ENCODE measurements around the gene PCDHAC2.
A peak's percentile ranks its signal among the peaks of the same experiment; 100 is the strongest.

PCDHAC2 gene

DNA sequence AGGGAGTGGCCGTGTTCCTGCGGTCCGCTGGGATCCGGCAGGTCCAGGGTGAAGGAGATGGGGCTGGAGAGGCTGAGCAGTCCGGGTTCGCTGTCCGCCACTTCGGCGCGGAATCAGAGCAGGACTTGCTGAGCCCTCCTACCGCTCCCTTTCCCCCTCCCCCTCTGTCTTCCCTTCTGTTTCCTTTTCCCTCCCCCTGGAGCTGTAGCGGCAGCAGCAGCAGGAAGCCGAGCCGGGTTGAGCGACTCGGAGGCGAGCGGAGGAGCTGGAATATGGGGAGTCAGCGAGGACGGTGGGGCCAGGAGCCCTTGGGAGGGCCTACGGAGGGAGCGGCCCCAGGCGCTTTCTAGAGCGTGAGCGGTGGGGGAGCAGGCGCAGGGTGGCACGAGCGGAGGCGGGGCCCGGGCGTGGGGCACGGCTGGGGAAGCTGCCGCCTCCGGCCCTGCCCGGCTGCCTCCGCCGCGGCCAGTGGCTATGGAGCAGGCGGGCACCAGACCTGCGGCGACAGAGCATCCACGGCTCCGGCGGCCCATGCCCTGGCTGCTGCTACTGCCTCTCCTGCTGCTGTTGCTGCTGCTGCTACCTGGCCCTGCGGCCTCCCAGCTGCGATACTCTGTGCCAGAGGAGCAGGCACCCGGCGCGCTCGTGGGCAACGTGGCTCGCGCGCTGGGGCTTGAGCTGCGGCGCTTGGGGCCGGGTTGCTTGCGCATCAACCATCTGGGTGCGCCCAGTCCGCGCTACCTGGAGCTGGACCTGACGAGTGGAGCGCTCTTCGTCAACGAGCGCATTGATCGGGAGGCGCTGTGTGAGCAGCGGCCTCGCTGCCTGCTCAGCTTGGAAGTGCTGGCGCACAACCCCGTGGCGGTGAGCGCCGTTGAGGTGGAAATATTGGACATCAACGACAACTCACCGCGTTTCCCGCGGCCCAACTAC is at the start of gene PCDHAC2:
TSS of gene PCDHAC2 (plus strand) at position 184 of the 933 bp plus-strand sequence. CDS start at position 475, 291 bp downstream.
- no peak within 1 kb of the TSS for H3K27ac Mint-ChIP-seq
- no peaks in the 10 kb centered on the region for H3K9me3 Mint-ChIP-seq
- peaks cover 53% of the 10 kb centered on the region for H3K27me3 Mint-ChIP-seq
- H3K4me3 Mint-ChIP-seq = no peak within 1 kb of the TSS
- no peaks in the 10 kb centered on the region for H3K4me1 Mint-ChIP-seq (ENCODE audit: low read depth)
- no peaks in the 10 kb centered on the region for H3K36me3 Mint-ChIP-seq (ENCODE audit: low read depth)

DNA sequence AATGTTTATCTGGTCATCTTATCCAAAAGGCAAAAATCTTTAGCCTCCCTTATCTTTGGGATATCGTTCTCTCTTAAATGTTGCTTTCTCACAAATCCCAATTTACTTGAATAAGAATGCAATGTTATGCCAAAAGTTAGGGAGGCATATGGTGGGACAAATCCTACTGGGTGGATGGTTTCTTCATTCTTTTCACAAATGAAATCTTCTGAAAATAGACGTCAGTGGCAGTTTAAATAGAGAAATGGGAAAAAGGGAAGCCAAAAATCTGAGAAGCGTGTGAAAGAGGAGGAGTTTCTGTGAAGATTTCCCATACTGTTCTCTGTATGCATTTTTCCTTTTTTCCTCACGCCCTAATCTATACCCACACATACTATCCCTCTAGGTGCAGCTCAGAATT is 42.7 kb upstream of the PCDHAC2 start:
- H3K9me3 Mint-ChIP-seq = peaks cover 3% of the 10 kb centered on the region
- peaks cover 6% of the 10 kb centered on the region for H3K4me1 Mint-ChIP-seq (ENCODE audit: low read depth)
- H3K4me3 Mint-ChIP-seq = no peak overlapping the region
- H3K27ac Mint-ChIP-seq = no peak overlapping the region
- H3K36me3 Mint-ChIP-seq (ENCODE audit: low read depth) = no peaks in the 10 kb centered on the region
- H3K27me3 Mint-ChIP-seq = peaks cover 53% of the 10 kb centered on the region

DNA sequence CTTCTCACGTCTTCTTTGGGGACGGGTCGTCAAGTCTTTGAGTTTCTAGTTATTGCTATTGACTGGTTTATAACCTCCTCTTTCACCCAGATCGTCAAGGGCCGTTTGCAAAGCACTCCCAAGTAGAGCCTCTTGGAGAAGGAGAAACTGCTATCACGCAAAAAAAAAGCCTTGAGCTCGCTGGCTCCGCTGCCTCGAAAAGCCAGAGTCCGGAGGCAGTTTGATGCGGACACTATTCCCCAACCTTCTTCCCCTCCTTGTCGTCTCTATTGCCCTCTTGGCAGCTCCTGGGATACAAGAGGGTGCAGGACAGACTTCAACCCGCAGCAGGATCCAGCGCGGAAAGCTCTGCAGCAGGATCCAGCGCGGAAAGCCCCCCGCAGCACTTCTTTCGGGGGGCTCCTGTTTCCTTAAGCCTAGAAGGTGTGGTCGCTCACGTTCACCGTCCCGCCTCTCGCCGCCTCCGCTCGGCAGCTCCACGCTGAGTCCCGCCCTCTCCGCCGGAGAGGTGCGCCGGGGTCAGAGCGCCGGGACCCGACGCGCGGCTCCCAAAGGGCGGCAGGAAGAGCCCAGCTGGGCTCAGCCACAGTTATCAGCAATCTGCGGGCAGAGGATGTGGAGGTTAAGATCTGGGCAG is 40.4 kb upstream of the PCDHAC2 start, which contains the start of gene PCDHAC1:
TSS of gene PCDHAC1 (plus strand) at position 494 of the 637 bp plus-strand sequence. CDS start 594 bp downstream, outside the sequence.
- H3K27ac Mint-ChIP-seq = no peak within 1 kb of the TSS
- no peaks in the 10 kb centered on the region for H3K36me3 Mint-ChIP-seq (ENCODE audit: low read depth)
- peaks cover 1% of the 10 kb centered on the region for H3K9me3 Mint-ChIP-seq
- H3K4me3 Mint-ChIP-seq = peak within 1 kb of the TSS; percentile 25
- H3K27me3 Mint-ChIP-seq = peaks cover 64% of the 10 kb centered on the region
- H3K4me1 Mint-ChIP-seq (ENCODE audit: low read depth) = peaks cover 6% of the 10 kb centered on the region

DNA sequence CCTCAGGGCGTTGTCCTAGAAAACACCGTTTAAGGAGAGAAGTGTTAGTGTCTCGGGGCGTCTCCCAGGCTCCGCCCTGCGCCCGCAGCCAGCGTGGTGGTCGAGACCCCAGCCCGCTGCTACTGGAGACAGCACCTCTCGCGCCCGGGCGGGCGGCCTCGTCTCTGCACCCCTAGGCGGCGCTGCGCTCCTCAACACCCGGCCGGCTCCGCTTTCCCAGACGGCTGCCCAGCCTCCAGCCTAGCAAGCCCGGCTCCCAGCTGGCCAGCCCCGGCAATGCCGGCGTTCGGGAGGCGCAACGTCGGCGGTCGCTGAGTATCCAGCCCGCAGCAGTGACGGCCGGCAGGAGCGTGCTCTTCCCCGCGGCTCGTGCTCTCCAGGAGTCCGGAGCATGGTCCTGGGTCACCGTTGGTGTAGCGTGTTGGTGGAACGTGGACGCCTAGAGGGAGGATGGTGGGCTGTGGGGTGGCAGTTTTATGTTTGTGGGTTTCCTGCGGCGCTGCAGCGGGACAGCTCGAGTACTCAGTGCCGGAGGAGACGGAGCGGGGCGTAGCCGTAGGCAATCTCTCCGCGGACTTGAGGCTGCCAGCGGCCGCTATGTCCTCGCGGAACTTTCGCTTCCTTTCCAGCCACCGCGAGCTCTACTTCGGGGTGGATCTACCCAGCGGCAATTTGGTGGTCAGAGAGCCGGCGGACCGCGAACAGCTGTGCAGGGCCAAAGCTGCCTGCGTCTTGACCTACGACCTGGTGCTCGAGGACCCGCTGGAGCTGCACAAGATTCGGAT is 39.6 kb upstream of the PCDHAC2 start:
- no peak overlapping the region for H3K27ac Mint-ChIP-seq
- peak overlapping the region; percentile 7 for H3K4me3 Mint-ChIP-seq
- no peaks in the 10 kb centered on the region for H3K36me3 Mint-ChIP-seq (ENCODE audit: low read depth)
- H3K9me3 Mint-ChIP-seq = no peaks in the 10 kb centered on the region
- peaks cover 63% of the 10 kb centered on the region for H3K27me3 Mint-ChIP-seq
- H3K4me1 Mint-ChIP-seq (ENCODE audit: low read depth) = peaks cover 6% of the 10 kb centered on the region

DNA sequence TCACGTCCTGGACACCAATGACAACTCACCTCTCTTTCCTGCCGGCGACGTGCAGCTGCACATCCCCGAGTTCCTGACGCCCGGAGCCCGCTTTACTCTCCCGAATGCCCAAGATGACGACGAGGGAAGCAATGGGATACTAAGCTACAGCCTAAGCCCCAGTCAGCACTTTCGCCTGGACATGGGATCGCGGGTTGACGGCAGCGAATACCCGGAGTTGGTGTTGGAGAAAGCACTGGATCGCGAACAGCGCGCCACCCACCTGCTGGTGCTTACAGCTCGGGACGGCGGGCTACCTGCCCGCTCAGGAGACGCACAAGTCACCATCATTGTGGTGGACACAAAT is 39.1 kb upstream of the PCDHAC2 start:
- Mint-ChIP-seq H3K4me1 (ENCODE audit: low read depth) (peaks cover 6% of the 10 kb centered on the region), H3K4me3 (peak overlapping the region; percentile 7), H3K27ac (no peak overlapping the region), H3K27me3 (peaks cover 59% of the 10 kb centered on the region), H3K9me3 (no peaks in the 10 kb centered on the region), H3K36me3 (ENCODE audit: low read depth) (no peaks in the 10 kb centered on the region)

DNA sequence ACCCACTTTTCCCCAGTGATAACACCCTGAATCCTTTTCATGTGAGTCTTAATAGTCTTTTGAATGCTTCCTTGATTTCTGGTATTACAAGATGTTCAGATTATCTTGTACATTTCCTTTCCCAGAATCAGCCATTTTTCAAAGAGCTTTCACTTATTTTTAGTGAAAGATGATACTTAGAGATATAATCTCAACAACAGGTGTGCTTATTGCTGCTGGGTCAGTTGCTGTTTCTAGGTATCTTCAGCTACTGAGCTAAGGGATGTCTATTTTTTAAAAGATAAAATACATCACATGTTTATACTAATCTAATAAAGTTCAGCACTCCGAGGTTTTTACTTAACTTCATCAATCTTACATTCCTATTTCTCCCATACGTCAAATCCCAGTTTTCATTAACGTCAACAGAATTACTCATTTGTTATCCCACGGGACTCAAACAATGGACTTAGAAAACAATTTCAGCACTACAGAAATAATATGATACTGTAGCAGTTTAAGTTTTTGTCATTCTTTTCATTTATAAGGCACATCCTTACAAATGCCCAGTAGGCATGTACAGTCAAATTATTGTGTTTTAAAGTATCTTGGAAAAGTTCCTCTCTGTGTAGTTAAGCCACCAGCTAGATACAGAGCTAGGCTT is 31.2 kb upstream of the PCDHAC2 start:
- Mint-ChIP-seq H3K4me3 (no peak overlapping the region), H3K27ac (no peak overlapping the region), H3K27me3 (no peaks in the 10 kb centered on the region), H3K4me1 (ENCODE audit: low read depth) (no peaks in the 10 kb centered on the region), H3K36me3 (ENCODE audit: low read depth) (no peaks in the 10 kb centered on the region), H3K9me3 (no peaks in the 10 kb centered on the region)

DNA sequence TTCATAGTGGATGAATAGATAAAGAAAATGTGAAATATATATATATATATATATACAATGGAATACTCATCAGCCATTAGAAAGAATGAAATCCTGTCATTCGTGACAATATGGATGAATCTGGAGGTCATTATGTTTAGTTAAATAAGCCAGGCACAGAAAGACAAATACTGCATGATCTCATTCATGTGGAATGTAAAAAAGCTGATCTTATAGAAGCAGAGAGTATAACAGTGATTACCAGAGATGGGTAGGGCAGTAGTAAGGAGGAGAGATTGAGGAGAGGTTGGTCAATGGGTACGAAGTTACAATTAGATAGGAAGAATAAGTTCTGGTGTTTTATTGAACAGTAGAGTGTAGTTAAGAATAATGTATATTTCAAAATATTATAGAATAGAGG is 19.7 kb upstream of the PCDHAC2 start:
- no peaks in the 10 kb centered on the region for H3K4me1 Mint-ChIP-seq (ENCODE audit: low read depth)
- H3K27ac Mint-ChIP-seq = no peak overlapping the region

DNA sequence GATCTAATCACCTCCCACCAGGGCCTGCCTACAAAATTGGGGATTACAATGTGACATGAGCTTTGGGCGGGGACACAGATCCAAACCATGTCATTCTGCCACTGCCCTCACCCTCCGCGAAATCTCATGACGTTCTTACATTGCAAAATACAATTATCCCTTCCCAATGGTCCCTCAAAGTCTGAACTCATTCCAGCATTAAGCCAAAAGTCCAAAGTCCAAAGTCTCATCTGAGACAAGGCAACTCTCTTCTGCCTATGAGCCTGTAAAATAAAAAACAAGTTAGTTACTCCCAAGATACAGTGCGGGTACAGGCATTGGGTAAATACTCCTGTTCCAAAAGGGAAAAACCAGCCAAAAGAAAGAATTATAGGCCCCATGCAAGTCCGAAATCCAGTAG is 14.6 kb upstream of the PCDHAC2 start:
- no peaks in the 10 kb centered on the region for H3K4me1 Mint-ChIP-seq (ENCODE audit: low read depth)

More for the DNA sequence above, 19.7 kb upstream of the PCDHAC2 start:
- peaks cover 6% of the 10 kb centered on the region for H3K27me3 Mint-ChIP-seq
- H3K36me3 Mint-ChIP-seq (ENCODE audit: low read depth) = no peaks in the 10 kb centered on the region
- H3K4me3 Mint-ChIP-seq = no peak overlapping the region
- H3K9me3 Mint-ChIP-seq = peaks cover 20% of the 10 kb centered on the region

DNA sequence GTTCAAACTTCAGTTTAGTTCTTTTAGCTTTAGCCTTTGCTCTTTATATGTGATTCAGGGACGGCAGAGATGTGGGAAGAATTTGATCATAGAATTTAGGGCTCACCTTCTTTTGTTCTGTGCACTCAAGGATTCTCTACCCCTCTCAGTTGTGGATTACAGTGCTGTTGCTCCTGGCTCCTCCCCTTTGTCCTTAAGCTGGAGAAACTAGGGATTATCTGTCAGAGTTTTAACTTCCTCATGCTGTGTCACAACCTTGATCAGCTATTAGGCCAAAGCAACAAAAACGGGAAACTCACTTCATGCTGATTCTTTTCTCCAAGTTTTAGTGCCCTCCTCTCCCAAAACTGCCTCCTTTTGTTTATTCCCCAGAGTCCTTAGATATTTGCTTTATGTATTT is 13.0 kb upstream of the PCDHAC2 start:
- Mint-ChIP-seq H3K36me3 (ENCODE audit: low read depth) (no peaks in the 10 kb centered on the region), H3K9me3 (peaks cover 7% of the 10 kb centered on the region), H3K27ac (no peak overlapping the region), H3K27me3 (no peaks in the 10 kb centered on the region), H3K4me3 (no peak overlapping the region), H3K4me1 (ENCODE audit: low read depth) (no peaks in the 10 kb centered on the region)

More for the DNA sequence above, 14.6 kb upstream of the PCDHAC2 start:
- Mint-ChIP-seq H3K9me3 (peaks cover 8% of the 10 kb centered on the region), H3K27ac (no peak overlapping the region), H3K27me3 (no peaks in the 10 kb centered on the region), H3K36me3 (ENCODE audit: low read depth) (no peaks in the 10 kb centered on the region), H3K4me3 (no peak overlapping the region)

DNA sequence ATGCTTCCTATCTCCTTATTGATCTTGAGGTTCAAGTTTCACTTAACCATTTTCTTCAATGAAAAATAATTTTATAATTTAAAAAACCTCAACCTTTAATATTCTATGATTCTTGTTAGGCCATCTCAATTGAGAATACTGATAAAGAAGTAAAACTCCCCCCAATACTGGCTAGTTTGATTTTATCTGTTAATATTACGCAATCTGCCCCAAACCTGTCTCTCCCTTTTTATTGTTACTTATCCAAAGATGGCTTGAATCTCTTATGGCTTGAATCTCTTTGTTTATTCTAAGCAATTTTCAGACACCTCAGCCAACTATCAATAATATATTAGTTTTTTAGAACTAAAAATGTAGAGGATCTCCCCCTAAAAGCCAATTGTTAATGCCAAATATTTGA is 4.1 kb upstream of the PCDHAC2 start:
- Mint-ChIP-seq H3K4me3 (no peak overlapping the region), H3K9me3 (no peaks in the 10 kb centered on the region), H3K36me3 (ENCODE audit: low read depth) (no peaks in the 10 kb centered on the region), H3K27ac (no peak overlapping the region), H3K4me1 (ENCODE audit: low read depth) (no peaks in the 10 kb centered on the region), H3K27me3 (peaks cover 39% of the 10 kb centered on the region)

GRCh38 chr5:140964356-140964755 is 1.9 kb upstream of the PCDHAC2 start:
- no peaks in the 10 kb centered on the region for H3K4me1 Mint-ChIP-seq (ENCODE audit: low read depth)
- H3K4me3 Mint-ChIP-seq = no peak overlapping the region
- no peak overlapping the region for H3K27ac Mint-ChIP-seq
- no peaks in the 10 kb centered on the region for H3K9me3 Mint-ChIP-seq
- no peaks in the 10 kb centered on the region for H3K36me3 Mint-ChIP-seq (ENCODE audit: low read depth)
- H3K27me3 Mint-ChIP-seq = peaks cover 53% of the 10 kb centered on the region

- no peak overlapping the region for H3K27ac Mint-ChIP-seq
- no peaks in the 10 kb centered on the region for H3K9me3 Mint-ChIP-seq
- peaks cover 53% of the 10 kb centered on the region for H3K27me3 Mint-ChIP-seq
- no peak overlapping the region for H3K4me3 Mint-ChIP-seq
- no peaks in the 10 kb centered on the region for H3K4me1 Mint-ChIP-seq (ENCODE audit: low read depth)
- H3K36me3 Mint-ChIP-seq (ENCODE audit: low read depth) = no peaks in the 10 kb centered on the region
Observed at GRCh38 chr5:140965905-140966292, 377 bp upstream of the PCDHAC2 start.

- Mint-ChIP-seq H3K4me1 (ENCODE audit: low read depth) (no peaks in the 10 kb centered on the region), H3K9me3 (no peaks in the 10 kb centered on the region), H3K27me3 (peaks cover 51% of the 10 kb centered on the region), H3K36me3 (ENCODE audit: low read depth) (no peaks in the 10 kb centered on the region), H3K27ac (no peak overlapping the region), H3K4me3 (no peak overlapping the region)
Observed at GRCh38 chr5:140967226-140967893, 1.1 kb downstream of the PCDHAC2 start.

- H3K27ac Mint-ChIP-seq = no peak overlapping the region
- H3K9me3 Mint-ChIP-seq = peaks cover under 1% of the 10 kb centered on the region
- peaks cover 37% of the 10 kb centered on the region for H3K27me3 Mint-ChIP-seq
- H3K36me3 Mint-ChIP-seq (ENCODE audit: low read depth) = no peaks in the 10 kb centered on the region
- no peaks in the 10 kb centered on the region for H3K4me1 Mint-ChIP-seq (ENCODE audit: low read depth)
- H3K4me3 Mint-ChIP-seq = no peak overlapping the region
Observed at GRCh38 chr5:140969880-140970279, 3.6 kb downstream of the PCDHAC2 start.

All from stimulated activated naive CD8-positive, alpha-beta T cell treated with anti-CD3 and anti-CD28 coated beads, Interleukin-15, Interleukin-2, amounts not matched to agents 100 ng/mL and 50 ng/mL, for 24 hours (primary cell).